Measurements from ENCODE around the gene KCNT2. TPM values are rescaled to one million over a fixed set of nuclear protein-coding genes. Genes with fewer than 3 reads are reported as not detected.

Gene KCNT2
- total and polyA plus RNA-seq, 2 of the 8 experiments (the other 6 are each of a cell fraction or from before 2014, with no cell fraction given), result 2.3 to 10.2 TPM

GRCh38 chr1:196444634-196445033 is 163.6 kb downstream of the KCNT2 start:
- H3K4me1 ChIP-seq (replicated peaks in 1 of 4; ENCODE audit: control insufficient read depth in 3 of 4, insufficient read depth in 4 of 4, low read length in 3 of 4), result no peaks in the 10 kb centered on the region
- no peak overlapping the region for H3K27ac ChIP-seq (ENCODE audit: low read depth, low read length)
- H3K9ac ChIP-seq (replicated peaks in 1 of 4; ENCODE audit: extremely low read depth in 1 of 4, low read depth in 3 of 4, low read length in 3 of 4), result no peak overlapping the region
- no peak overlapping the region for H2BK20ac ChIP-seq (ENCODE audit: low read length)
- H3K79me1 ChIP-seq (ENCODE audit: low read depth, low read length), result no peaks in the 10 kb centered on the region
- no peak overlapping the region for H2BK15ac ChIP-seq (ENCODE audit: low read length)
- ChIA-PET POLR2A (ENCODE audit: partially characterized antibody) (no interaction called here), CTCF (ENCODE audit: partially characterized antibody) (no interaction called here)
- H3K4me3 ChIP-seq (ENCODE audit: extremely low read depth in 1 of 4, insufficient read depth in 2 of 4, low read depth in 3 of 4, low read length in 4 of 4), result no peak overlapping the region
- H3K23ac ChIP-seq (ENCODE audit: insufficient read length), result no peak overlapping the region
- H3K4me2 ChIP-seq (ENCODE audit: insufficient read depth in 1 of 2, low read depth in 2 of 2, low read length in 2 of 2), result no peak overlapping the region
- FAIRE-seq (no peak), DNase-seq (ENCODE audit: low read depth in 1 of 2, low spot score in 2 of 2) (no peak)
- H3K36me3 ChIP-seq (ENCODE audit: control insufficient read depth in 2 of 4, insufficient read depth in 4 of 4, low read length in 3 of 4), result no peaks in the 10 kb centered on the region
- no peak overlapping the region for H3K14ac ChIP-seq (ENCODE audit: insufficient read length)
- H3K27me3 ChIP-seq (replicated peaks in 1 of 4; ENCODE audit: control insufficient read depth in 3 of 4, extremely low read depth in 1 of 4, insufficient read depth in 3 of 4, low read length in 3 of 4), result no peaks in the 10 kb centered on the region
- H2AFZ ChIP-seq (ENCODE audit: low read length), result no peak overlapping the region
- H2AK5ac ChIP-seq (ENCODE audit: low read depth, low read length), result no peak overlapping the region
- no peaks in the 10 kb centered on the region for H4K20me1 ChIP-seq (replicated peaks in 1 of 2; ENCODE audit: control insufficient read depth in 1 of 2, insufficient read depth in 2 of 2, low read length in 2 of 2)
- H2BK12ac ChIP-seq (ENCODE audit: low read depth, low read length), result no peak overlapping the region
- no peak overlapping the region for H4K8ac ChIP-seq (ENCODE audit: extremely low read depth, insufficient read depth, low read length)
- no peak overlapping the region for H4K5ac ChIP-seq (ENCODE audit: insufficient read length, low read depth, low read length)
- H3K4ac ChIP-seq (replicated peaks; ENCODE audit: insufficient read length, low read depth, low read length), result no peak overlapping the region
- H2BK5ac ChIP-seq (ENCODE audit: low read depth, low read length), result no peak overlapping the region
- no peak overlapping the region for H4K91ac ChIP-seq (replicated peaks; ENCODE audit: insufficient read length, low read length)
- no peak overlapping the region for H3K18ac ChIP-seq (ENCODE audit: extremely low read depth, low read length)
- no peaks in the 10 kb centered on the region for H3K9me3 ChIP-seq (ENCODE audit: insufficient read depth in 2 of 2, low read depth in 1 of 2, low read length in 1 of 2)
- H3K23me2 ChIP-seq (ENCODE audit: low read depth, low read length), result no peaks in the 10 kb centered on the region
- no peaks in the 10 kb centered on the region for H3K79me2 ChIP-seq (ENCODE audit: control insufficient read depth in 1 of 2, insufficient read depth in 2 of 2, low read length in 2 of 2)
- H2BK120ac ChIP-seq (replicated peaks; ENCODE audit: low read depth, low read length), result no peak overlapping the region
- no peak overlapping the region for H3K56ac ChIP-seq (replicated peaks; ENCODE audit: insufficient read length, low read depth, low read length)
- TF ChIP-seq, protein P1, sequence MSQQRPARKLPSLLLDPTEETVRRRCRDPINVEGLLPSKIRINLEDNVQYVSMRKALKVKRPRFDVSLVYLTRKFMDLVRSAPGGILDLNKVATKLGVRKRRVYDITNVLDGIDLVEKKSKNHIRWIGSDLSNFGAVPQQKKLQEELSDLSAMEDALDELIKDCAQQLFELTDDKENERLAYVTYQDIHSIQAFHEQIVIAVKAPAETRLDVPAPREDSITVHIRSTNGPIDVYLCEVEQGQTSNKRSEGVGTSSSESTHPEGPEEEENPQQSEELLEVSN (IDR thresholded peaks at IDR 0.05), result no peak
- TF ChIP-seq CHD1 (IDR thresholded peaks at IDR 0.05; ENCODE audit: low read depth, low read length) (no peak), RNF2 (IDR thresholded peaks at IDR 0.05; ENCODE audit: borderline replicate concordance, low read depth, low read length, missing control alignments, poor library complexity, severe bottlenecking) (no peak), KDM1A (IDR thresholded peaks at IDR 0.05; ENCODE audit: borderline replicate concordance, low read length) (no peak), SAP30 (IDR thresholded peaks at IDR 0.05; ENCODE audit: insufficient read depth, insufficient replicate concordance, low read length) (no peak), MAFK (IDR thresholded peaks at IDR 0.05; ENCODE audit: low read depth, low read length) (no peak), KDM4A (IDR thresholded peaks at IDR 0.05; ENCODE audit: low read depth, low read length, severe bottlenecking) (no peak)
- TF ChIP-seq, protein P2, sequence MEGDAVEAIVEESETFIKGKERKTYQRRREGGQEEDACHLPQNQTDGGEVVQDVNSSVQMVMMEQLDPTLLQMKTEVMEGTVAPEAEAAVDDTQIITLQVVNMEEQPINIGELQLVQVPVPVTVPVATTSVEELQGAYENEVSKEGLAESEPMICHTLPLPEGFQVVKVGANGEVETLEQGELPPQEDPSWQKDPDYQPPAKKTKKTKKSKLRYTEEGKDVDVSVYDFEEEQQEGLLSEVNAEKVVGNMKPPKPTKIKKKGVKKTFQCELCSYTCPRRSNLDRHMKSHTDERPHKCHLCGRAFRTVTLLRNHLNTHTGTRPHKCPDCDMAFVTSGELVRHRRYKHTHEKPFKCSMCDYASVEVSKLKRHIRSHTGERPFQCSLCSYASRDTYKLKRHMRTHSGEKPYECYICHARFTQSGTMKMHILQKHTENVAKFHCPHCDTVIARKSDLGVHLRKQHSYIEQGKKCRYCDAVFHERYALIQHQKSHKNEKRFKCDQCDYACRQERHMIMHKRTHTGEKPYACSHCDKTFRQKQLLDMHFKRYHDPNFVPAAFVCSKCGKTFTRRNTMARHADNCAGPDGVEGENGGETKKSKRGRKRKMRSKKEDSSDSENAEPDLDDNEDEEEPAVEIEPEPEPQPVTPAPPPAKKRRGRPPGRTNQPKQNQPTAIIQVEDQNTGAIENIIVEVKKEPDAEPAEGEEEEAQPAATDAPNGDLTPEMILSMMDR (IDR thresholded peaks at IDR 0.05; ENCODE audit: control extremely low read depth in 1 of 3, insufficient read depth in 1 of 3, low read depth in 1 of 3, low read length in 3 of 3), result no peak

Measured in H1 (cell line).